Stimulated activated CD4-positive, alpha-beta T cell treated with anti-CD3 and anti-CD28 coated beads, Interleukin-15, amount 100 ng/mL, for 24 hours (primary cell): Measurements from ENCODE around the gene CCSER2.

Experiments
- DNase-seq: peaks from one replicate; pipeline ENCODE4 v3.0.0-alpha.2; 2020

CCSER2 gene

GRCh38 chr10:84551437-84552120, 223.2 kb downstream of the CCSER2 start:
- DNase-seq: no peak

GRCh38 chr10:84552478-84552877, 224.1 kb downstream of the CCSER2 start:
- DNase-seq: no peak

GRCh38 chr10:84562592-84562991, 234.2 kb downstream of the CCSER2 start:
- DNase-seq: no peak

- DNase-seq: no peak
Measured at GRCh38 chr10:84563355-84563754, 235.0 kb downstream of the CCSER2 start.

GRCh38 chr10:84563868-84564267, 235.5 kb downstream of the CCSER2 start:
- no peak for DNase-seq

- DNase-seq: no peak
Measured at GRCh38 chr10:84565881-84566582, 237.6 kb downstream of the CCSER2 start.

- no peak for DNase-seq
Measured at GRCh38 chr10:84567133-84567532, 238.7 kb downstream of the CCSER2 start.
